Hepatocyte (in vitro differentiated cells): ENCODE data around the gene SLC39A8.

Experiments
- CTCF ChIP-seq: fragments of 200-600 bp; sonication (generic); IDR thresholded peaks from 2 replicates; pipeline ENCODE4 v1.5.1; 2016; ENCODE audit warnings: antibody characterized with exemption, mild to moderate bottlenecking; ENCODE audit not compliant: poor library complexity
- EZH2phosphoT487 ChIP-seq: fragments of 200-600 bp; sonication (generic); IDR thresholded peaks from one replicate; pipeline ENCODE4 v1.6.1; 2018; ENCODE audit warnings: antibody characterized with exemption, mild to moderate bottlenecking, low read depth, moderate library complexity; ENCODE audit not compliant: unreplicated experiment, severe bottlenecking

GRCh38 chr4:102244878-102245535, 100.3 kb downstream of the SLC39A8 start:
- TF ChIP-seq CTCF (no peak), EZH2phosphoT487 (no peak)
